Osteocyte (in vitro differentiated cells): ENCODE results near the gene ETV5. TPM values are rescaled to one million over a fixed set of nuclear protein-coding genes. Genes with fewer than 3 reads are reported as not detected.

Experiments
- DNase-seq: peaks from one replicate; pipeline ENCODE4 v3.0.0; 2021; ENCODE audit warnings: mixed read lengths; ENCODE audit not compliant: unreplicated experiment; ENCODE audit errors: extremely low spot score
- H3K27ac Mint-ChIP-seq: one replicate; pipeline ENCODE4 v1.8.0; 2021; ENCODE audit warnings: mild to moderate bottlenecking, mixed read lengths; ENCODE audit not compliant: unreplicated experiment
- H3K27me3 Mint-ChIP-seq: one replicate; pipeline ENCODE4 v1.8.0; 2021; ENCODE audit warnings: mixed read lengths; ENCODE audit not compliant: unreplicated experiment
- H3K36me3 Mint-ChIP-seq: one replicate; pipeline ENCODE4 v1.8.0; 2021; ENCODE audit warnings: mixed read lengths; ENCODE audit not compliant: unreplicated experiment
- H3K4me1 Mint-ChIP-seq: one replicate; pipeline ENCODE4 v1.8.0; 2021; ENCODE audit warnings: mixed read lengths; ENCODE audit not compliant: unreplicated experiment
- H3K4me3 Mint-ChIP-seq: one replicate; pipeline ENCODE4 v1.8.0; 2021; ENCODE audit warnings: mild to moderate bottlenecking, moderate library complexity, mixed read lengths; ENCODE audit not compliant: unreplicated experiment
- H3K9me3 Mint-ChIP-seq: one replicate; pipeline ENCODE4 v1.8.0; 2021; ENCODE audit warnings: mixed read lengths; ENCODE audit not compliant: unreplicated experiment
- CTCF ChIP-seq: fragments of 200-600 bp; sonication (generic); IDR thresholded peaks from 2 replicates; pipeline ENCODE4 v1.5.0; 2021; ENCODE audit warnings: antibody characterized with exemption, mild to moderate bottlenecking, moderate library complexity
- total RNA-seq: library from RNA; stranded (reverse); gene quantifications from 2 replicates; pipeline ENCODE4 v1.2.1, GENCODE V29; 2021

The ETV5 gene
- total RNA-seq, 1 donor from 2014 or later, result 63.6 TPM

- no peak for TF ChIP-seq CTCF
- DNase-seq, result no peak
- Mint-ChIP-seq H3K4me3 (no peak overlapping the region), H3K4me1 (no peaks in the 10 kb centered on the region), H3K36me3 (peaks cover 38% of the 10 kb centered on the region), H3K9me3 (peaks cover 8% of the 10 kb centered on the region), H3K27ac (no peak overlapping the region), H3K27me3 (no peaks in the 10 kb centered on the region)
Observed at GRCh38 chr3:186079925-186080324, 29.0 kb downstream of the ETV5 start.

- Mint-ChIP-seq H3K9me3 (peaks cover 8% of the 10 kb centered on the region), H3K36me3 (peaks cover 51% of the 10 kb centered on the region), H3K4me3 (no peak overlapping the region), H3K27me3 (no peaks in the 10 kb centered on the region), H3K4me1 (no peaks in the 10 kb centered on the region), H3K27ac (no peak overlapping the region)
- no peak for TF ChIP-seq CTCF
- DNase-seq, result no peak
Observed at GRCh38 chr3:186077466-186077865, 31.4 kb downstream of the ETV5 start.

GRCh38 chr3:186075931-186076567, 32.8 kb downstream of the ETV5 start:
- no peak overlapping the region for H3K4me3 Mint-ChIP-seq
- no peak for DNase-seq
- H3K4me1 Mint-ChIP-seq, result no peaks in the 10 kb centered on the region
- peaks cover 8% of the 10 kb centered on the region for H3K9me3 Mint-ChIP-seq
- peaks cover 52% of the 10 kb centered on the region for H3K36me3 Mint-ChIP-seq
- TF ChIP-seq CTCF, result no peak
- no peaks in the 10 kb centered on the region for H3K27me3 Mint-ChIP-seq
- H3K27ac Mint-ChIP-seq, result no peak overlapping the region

GRCh38 chr3:186075489-186075888, 33.4 kb downstream of the ETV5 start:
- TF ChIP-seq CTCF, result no peak
- no peak for DNase-seq
- Mint-ChIP-seq H3K4me3 (no peak overlapping the region), H3K4me1 (no peaks in the 10 kb centered on the region), H3K36me3 (peaks cover 50% of the 10 kb centered on the region), H3K9me3 (peaks cover 8% of the 10 kb centered on the region), H3K27me3 (no peaks in the 10 kb centered on the region), H3K27ac (no peak overlapping the region)

- DNase-seq, result no peak
- no peak overlapping the region for H3K27ac Mint-ChIP-seq
- peaks cover 8% of the 10 kb centered on the region for H3K9me3 Mint-ChIP-seq
Observed at GRCh38 chr3:186073641-186074040, 35.2 kb downstream of the ETV5 start.

More at GRCh38 chr3:186073641-186074040, 35.2 kb downstream of the ETV5 start:
- no peak for TF ChIP-seq CTCF
- no peak overlapping the region for H3K4me3 Mint-ChIP-seq
- H3K4me1 Mint-ChIP-seq, result no peaks in the 10 kb centered on the region
- no peaks in the 10 kb centered on the region for H3K27me3 Mint-ChIP-seq
- H3K36me3 Mint-ChIP-seq, result peaks cover 46% of the 10 kb centered on the region
